Hepatocyte (in vitro differentiated cells): ENCODE measurements around the gene B4GALT4.

Source experiments
- CTCF ChIP-seq: fragments of 200-600 bp; sonication (generic); IDR thresholded peaks from 2 replicates; pipeline ENCODE4 v1.5.1; 2016; ENCODE audit warnings: antibody characterized with exemption, mild to moderate bottlenecking; ENCODE audit not compliant: poor library complexity
- EZH2 ChIP-seq: fragments of 200-600 bp; sonication (generic); IDR thresholded peaks from 2 replicates; pipeline ENCODE4 v1.6.1; 2016; ENCODE audit warnings: antibody characterized with exemption, mild to moderate bottlenecking, borderline replicate concordance

GRCh38 chr3:119173325-119173724 lies 67.4 kb downstream of the B4GALT4 start, which contains the start of gene UPK1B:
- TF ChIP-seq CTCF (no peak), EZH2 (no peak)
